Gastrocnemius medialis (tissue), 4 donors: Measurements from ENCODE around the gene PRAMEF8.
"Not testable (repeated sequence)": the region's sequence is repeated elsewhere in the genome, so short reads cannot be mapped to it uniquely, and the experiment has no call there.

Experiments used
- POLR2A ChIP-seq, 2 donors: fragments of 450-650 bp; IDR thresholded peaks; one replicate each; pipeline ENCODE4 v1.6.1; 2017; ENCODE audit warnings: antibody characterized with exemption in 2 of 2, mild to moderate bottlenecking in 2 of 2, moderate library complexity in 2 of 2
- TF ChIP-seq, protein P1 (sequence below), 5 experiments: fragments of 450-650 bp in 3 of 5; fragments of 200-600 bp in 2 of 5; sonication (generic) in 2 of 5; IDR thresholded peaks in 4 of 5; conservative IDR thresholded peaks in 1 of 5; 1 replicate in 4 of 5; 2 replicates in 1 of 5; pipeline ENCODE4 v1.5.1; 2016 to 2019; ENCODE audit warnings: antibody characterized with exemption in 5 of 5, mild to moderate bottlenecking in 3 of 5, moderate library complexity in 3 of 5

DNA sequence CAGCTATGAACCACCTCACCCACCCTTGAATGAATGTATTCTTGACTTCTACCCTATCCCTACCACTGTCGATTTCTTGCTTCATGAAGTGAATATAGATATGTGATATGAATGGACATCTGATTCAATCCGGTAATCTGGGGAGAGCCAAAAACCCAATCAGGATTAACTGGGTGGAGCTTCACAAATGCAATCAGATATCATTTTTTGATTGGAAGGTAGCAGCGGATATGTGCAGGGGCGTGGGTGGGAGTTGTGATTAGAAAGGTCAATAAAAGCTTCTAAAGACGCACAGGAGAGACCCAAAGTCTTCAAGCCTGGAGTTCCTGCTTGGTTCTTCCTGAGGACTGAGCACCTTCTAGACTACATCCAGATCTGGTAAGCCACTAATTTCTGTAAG is 31.0 kb downstream of the PRAMEF8 start, which contains the start of gene PRAMEF5:
- TF ChIP-seq, protein P1, sequence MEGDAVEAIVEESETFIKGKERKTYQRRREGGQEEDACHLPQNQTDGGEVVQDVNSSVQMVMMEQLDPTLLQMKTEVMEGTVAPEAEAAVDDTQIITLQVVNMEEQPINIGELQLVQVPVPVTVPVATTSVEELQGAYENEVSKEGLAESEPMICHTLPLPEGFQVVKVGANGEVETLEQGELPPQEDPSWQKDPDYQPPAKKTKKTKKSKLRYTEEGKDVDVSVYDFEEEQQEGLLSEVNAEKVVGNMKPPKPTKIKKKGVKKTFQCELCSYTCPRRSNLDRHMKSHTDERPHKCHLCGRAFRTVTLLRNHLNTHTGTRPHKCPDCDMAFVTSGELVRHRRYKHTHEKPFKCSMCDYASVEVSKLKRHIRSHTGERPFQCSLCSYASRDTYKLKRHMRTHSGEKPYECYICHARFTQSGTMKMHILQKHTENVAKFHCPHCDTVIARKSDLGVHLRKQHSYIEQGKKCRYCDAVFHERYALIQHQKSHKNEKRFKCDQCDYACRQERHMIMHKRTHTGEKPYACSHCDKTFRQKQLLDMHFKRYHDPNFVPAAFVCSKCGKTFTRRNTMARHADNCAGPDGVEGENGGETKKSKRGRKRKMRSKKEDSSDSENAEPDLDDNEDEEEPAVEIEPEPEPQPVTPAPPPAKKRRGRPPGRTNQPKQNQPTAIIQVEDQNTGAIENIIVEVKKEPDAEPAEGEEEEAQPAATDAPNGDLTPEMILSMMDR (IDR thresholded peaks at IDR 0.05 in 4 of 5, conservative IDR thresholded peaks at IDR 0.05 in 1 of 5) = not testable (repeated sequence)
- TF ChIP-seq POLR2A (IDR thresholded peaks at IDR 0.05) = not testable (repeated sequence)
